GM12878 (cell line): ENCODE results near the gene AKNA. TPM values are rescaled to one million over a fixed set of nuclear protein-coding genes. Genes with fewer than 3 reads are reported as not detected.

ENCODE experiments used
- ATAC-seq: fragments of 200-7000 bp; cut with Tn5 transposase; 3 replicates; pipeline ENCODE4 v1.9.1; 2020; ENCODE audit warnings: mild to moderate bottlenecking, moderate library complexity
- BruUV-seq: library from RNA; stranded (reverse); fragments of 400-500 nt; replicated peaks from 2 replicates; lab custom pipeline; 2021; lab: Mats Ljungman, UMichigan
- CTCF ChIA-PET: fragments of 300-600 bp; sonication (Branson Sonifier 250); formaldehyde crosslinking; extraction: SDS; loops from one replicate; lab custom pipeline; 2021; ENCODE audit warnings: inconsistent platforms; lab: Yijun Ruan, JAX
- POLR2A ChIA-PET: fragments of 350-600 bp; formaldehyde crosslinking; extraction: SDS; loops from one replicate; lab custom pipeline; 2021; ENCODE audit warnings: inconsistent platforms; lab: Charles Lee
- RAD21 ChIA-PET: fragments of 300-600 bp; sonication (Branson Sonifier 250); formaldehyde crosslinking; loops from one replicate; lab custom pipeline; 2023; ENCODE audit warnings: antibody characterized with exemption; ENCODE audit not compliant: unreplicated experiment; lab: Charles Lee
- SMC1A ChIA-PET: fragments of 300-600 bp; sonication (Branson Sonifier 250); formaldehyde crosslinking; loops from one replicate; lab custom pipeline; 2023; ENCODE audit not compliant: unreplicated experiment, uncharacterized antibody; lab: Charles Lee
- DNase-seq: peaks from one replicate; pipeline ENCODE4 v3.0.0-alpha.2; 2011; ENCODE audit warnings: low read depth, low spot score
- FAIRE-seq: peaks from 3 replicates; lab custom pipeline; 2011; peaks lifted over from hg19 to GRCh38; lab: Jason Lieb, UNC
- H2AFZ ChIP-seq: 2 replicates; pipeline ENCODE4 v1.6.0; 2011; ENCODE audit warnings: low read depth, low read length, control low read depth; ENCODE audit not compliant: control insufficient read depth
- H3K27ac ChIP-seq: 2 replicates; pipeline ENCODE4 v1.5.1; 2011; ENCODE audit warnings: control low read depth; ENCODE audit not compliant: control insufficient read depth, insufficient read depth
- H3K27me3 ChIP-seq, 2 experiments: replicated peaks in 1 of 2; 2 replicates each; pipeline versions ENCODE4 v1.6.0 to v1.6.1; 2011; ENCODE audit warnings: low read length in 1 of 2; ENCODE audit not compliant: control insufficient read depth in 2 of 2, insufficient read depth in 2 of 2
- H3K36me3 ChIP-seq, 2 experiments: 2 replicates each; pipeline ENCODE4 v1.5.1; 2011; ENCODE audit warnings: low read length in 1 of 2; ENCODE audit not compliant: control insufficient read depth in 2 of 2, insufficient read depth in 2 of 2
- H3K4me1 ChIP-seq: 2 replicates; pipeline ENCODE4 v1.6.1; 2011; ENCODE audit warnings: mild to moderate bottlenecking, low read length, moderate library complexity, mixed read lengths; ENCODE audit not compliant: control insufficient read depth, insufficient read depth
- H3K4me2 ChIP-seq: 2 replicates; pipeline ENCODE4 v1.6.0; 2011; ENCODE audit warnings: control low read depth; ENCODE audit not compliant: control insufficient read depth, insufficient read depth
- H3K4me3 ChIP-seq: fragments of 200-600 bp; sonication (generic); 2 replicates; pipeline ENCODE4 v1.5.1; 2016
- H3K79me2 ChIP-seq: 2 replicates; pipeline ENCODE4 v1.6.0; 2011; ENCODE audit warnings: low read length; ENCODE audit not compliant: control insufficient read depth, insufficient read depth
- H3K9ac ChIP-seq: 2 replicates; pipeline ENCODE4 v1.8.0; 2011; ENCODE audit warnings: low read length, control low read depth, mixed read lengths; ENCODE audit not compliant: control insufficient read depth, insufficient read depth
- H3K9me3 ChIP-seq: replicated peaks from 3 replicates; pipeline ENCODE4 v1.5.1; 2011; ENCODE audit warnings: mild to moderate bottlenecking, low read length; ENCODE audit not compliant: control insufficient read depth, insufficient read depth
- H4K20me1 ChIP-seq: 2 replicates; pipeline ENCODE4 v1.6.0; 2011; ENCODE audit not compliant: control insufficient read depth, insufficient read depth
- BCL3 ChIP-seq: IDR thresholded peaks from 2 replicates; pipeline ENCODE4 v1.6.1; 2011; ENCODE audit warnings: borderline replicate concordance, low read depth, mild to moderate bottlenecking, moderate library complexity, low read length; ENCODE audit not compliant: insufficient read depth, poor library complexity, severe bottlenecking
- BHLHE40 ChIP-seq, 2 experiments: fragments of 450-650 bp in 1 of 2; IDR thresholded peaks; 2 replicates each; pipeline ENCODE4 v1.6.1; 2011 to 2017; ENCODE audit warnings: low read depth in 2 of 2, borderline replicate concordance in 1 of 2, improper control_type of control experiment in 1 of 2, low read length in 1 of 2, mild to moderate bottlenecking in 1 of 2
- CBX3 ChIP-seq: fragments of 200-600 bp; sonication (generic); IDR thresholded peaks from 2 replicates; pipeline ENCODE4 v1.6.1; 2016; ENCODE audit warnings: low read depth, borderline replicate concordance
- CEBPB ChIP-seq, 2 experiments: fragments of 150-350 bp in 1 of 2; IDR thresholded peaks; 2 replicates each; pipeline ENCODE4 v1.6.1; 2012 to 2014; ENCODE audit warnings: low read depth in 2 of 2, low read length in 2 of 2, borderline replicate concordance in 1 of 2, inconsistent platforms in 1 of 2
- ELK1 ChIP-seq: IDR thresholded peaks from 2 replicates; pipeline ENCODE4 v1.6.1; 2012; ENCODE audit warnings: low read depth, low read length, improper control_type of control experiment
- HDAC2 ChIP-seq: fragments of 200-600 bp; sonication (generic); IDR thresholded peaks from 2 replicates; pipeline ENCODE4 v1.6.1; 2017
- HDGF ChIP-seq: fragments of 450-650 bp; IDR thresholded peaks from 2 replicates; pipeline ENCODE4 v1.6.1; 2016; ENCODE audit warnings: antibody characterized with exemption
- IKZF1 ChIP-seq: fragments of 450-650 bp; conservative IDR thresholded peaks from 2 replicates; pipeline ENCODE4 v1.6.1; 2017; ENCODE audit warnings: antibody characterized with exemption, mild to moderate bottlenecking
- IRF5 ChIP-seq: fragments of 450-650 bp; IDR thresholded peaks from 2 replicates; pipeline ENCODE4 v1.6.1; 2017; ENCODE audit warnings: borderline replicate concordance
- MLLT1 ChIP-seq: fragments of 450-650 bp; IDR thresholded peaks from 2 replicates; pipeline ENCODE4 v1.6.1; 2016; ENCODE audit warnings: mild to moderate bottlenecking
- NR2C1 ChIP-seq: fragments of 450-650 bp; IDR thresholded peaks from 2 replicates; pipeline ENCODE4 v1.6.1; 2017; ENCODE audit warnings: antibody characterized with exemption, mild to moderate bottlenecking, moderate library complexity
- NR2C2 ChIP-seq: IDR thresholded peaks from 2 replicates; pipeline ENCODE4 v1.6.1; 2011; ENCODE audit warnings: borderline replicate concordance, low read depth; ENCODE audit not compliant: control insufficient read depth, insufficient read length
- PAX5 ChIP-seq: IDR thresholded peaks from 2 replicates; pipeline ENCODE4 v1.6.1; 2011; ENCODE audit warnings: low read depth, low read length, borderline replicate concordance
- POU2F2 ChIP-seq: IDR thresholded peaks from 3 replicates; pipeline ENCODE4 v1.6.1; 2011; ENCODE audit warnings: low read depth, mild to moderate bottlenecking, low read length, borderline replicate concordance
- TCF3 ChIP-seq: IDR thresholded peaks from 2 replicates; pipeline ENCODE4 v1.6.1; 2012; ENCODE audit warnings: low read depth, mild to moderate bottlenecking, low read length, borderline replicate concordance; ENCODE audit not compliant: insufficient read depth
- ZSCAN29 ChIP-seq: fragments of 450-650 bp; IDR thresholded peaks from 2 replicates; pipeline ENCODE4 v1.6.1; 2017; ENCODE audit warnings: mild to moderate bottlenecking, moderate library complexity
- WGBS: methylation state at CpG from one replicate; pipeline ENCODE4 v1.1.6; 2016; ENCODE audit warnings: low lambda C conversion rate; ENCODE audit not compliant: insufficient replicate concordance, insufficient coverage; ENCODE audit errors: missing lambda C conversion rate; 5-methylcytosine and 5-hydroxymethylcytosine counted together
- in situ Hi-C: fragments of 300-500 bp; cut with MboI; formaldehyde crosslinking; loops from 9 replicates; pipeline ENCODE4 v1.14.3; 2018; ENCODE audit warnings: mixed read lengths
- intact Hi-C: fragments of 100-400 bp; cut with micrococcal nuclease; formaldehyde crosslinking; loops from one replicate; pipeline ENCODE4 v1.14.2; 2022; ENCODE audit not compliant: unreplicated experiment
- polyA plus RNA-seq, 11 experiments: library from polyadenylated mRNA; depleted of rRNA in 4 of 11; unstranded in 6 of 11; stranded (reverse) in 5 of 11; fragments of >200 nt; fragmentation: Nextera tagmentation in 4 of 11; fragmentation: Illumina TruSeq in 1 of 11; extraction: Ambion mirVana in 4 of 11; extraction: Trizol in 1 of 11; gene quantifications; 1 replicate in 1 of 11; 2 replicates in 10 of 11; pipeline versions ENCODE4 v1.2.1 to v1.2.3, GENCODE V29; 2011 to 2016; ENCODE audit warnings: inconsistent platforms in 2 of 11, missing spikeins in 2 of 11, low read depth in 1 of 11
- total RNA-seq, 4 experiments: library from RNA; depleted of rRNA in 3 of 4; stranded (reverse); fragments of >200 nt in 3 of 4; fragmentation: Illumina TruSeq in 1 of 4; extraction: Trizol in 1 of 4; gene quantifications; 2 replicates each; pipeline versions ENCODE4 v1.2.1 to v1.2.3, GENCODE V29; 2013 to 2021

The AKNA gene
- total and polyA plus RNA-seq, 10 of the 15 experiments (the other 5 are each of a cell fraction or from before 2014, with no cell fraction given) = 1.6 to 132 (median 35.3) TPM

- SMC1A ChIA-PET = interaction anchor here (0.6 to 6.4 kb wide), 15 partner anchors 9 to 256 kb away, joined by 3 to 87 read pairs (median 3); partner anchors contain the start of gene AKNA
- BruUV-seq = TSS peak; percentile 72
- peak; percentile 18 for FAIRE-seq
- RAD21 ChIA-PET = interaction anchor here (0.6 to 8.9 kb wide), 14 partner anchors 9 to 256 kb away, joined by 3 to 136 read pairs (median 4); partner anchors contain the start of gene AKNA
- no peak for ATAC-seq
- peak overlapping the region; percentile 53 for H3K4me2 ChIP-seq
- peaks cover 46% of the 10 kb centered on the region for H3K79me2 ChIP-seq
- no peak overlapping the region for H2AFZ ChIP-seq
- no peaks in the 10 kb centered on the region for H3K27me3 ChIP-seq
- peaks cover 27% of the 10 kb centered on the region for H3K4me1 ChIP-seq
- H3K36me3 ChIP-seq = peaks cover 0 to 5% of the 10 kb centered on the region in 2 experiments; a peak in 2 of 4 replicates
- no peaks in the 10 kb centered on the region for H3K9me3 ChIP-seq
- CTCF ChIA-PET = interaction anchor here (0.7 to 5.5 kb wide), 12 partner anchors 8 to 223 kb away, joined by 3 to 49 read pairs (median 4); partner anchors contain the start of gene AKNA
- POLR2A ChIA-PET = interaction anchor here (0.6 to 4.0 kb wide), 11 partner anchors 11 to 215 kb away, joined by 3 to 127 read pairs (median 4); partner anchors contain the start of genes AKNA and ATP6V1G1
- H4K20me1 ChIP-seq = no peaks in the 10 kb centered on the region
- in situ Hi-C loops = no loop called here
- 5% methylated on average over 14 of the region's 14 CpGs for WGBS
- intact Hi-C loops = loop anchor here (1.0 to 2.0 kb wide), 3 partner anchors 12 to 59 kb away; no protein-coding TSS in a partner anchor
- DNase-seq = no peak
- H3K4me3 ChIP-seq = peak overlapping the region; percentile 95
- peak overlapping the region; percentile 85 for H3K9ac ChIP-seq
- H3K27ac ChIP-seq = peak overlapping the region; percentile 87
- TF ChIP-seq POU2F2 = peak; percentile 36; the same call in 1 of the 3 replicates
- no peak for TF ChIP-seq BHLHE40 (IDR thresholded peaks at IDR 0.05; ENCODE audit: borderline replicate concordance in 1 of 2, low read depth in 2 of 2, low read length in 1 of 2)
- TF ChIP-seq NR2C1 = no peak
- no peak for TF ChIP-seq ZSCAN29
- TF ChIP-seq BCL3 = no peak
- TF ChIP-seq NR2C2 = no peak
- no peak for TF ChIP-seq IRF5
- TF ChIP-seq PAX5 = no peak
- no peak for TF ChIP-seq TCF3
- no peak for TF ChIP-seq CBX3
- no peak for TF ChIP-seq HDGF
- no peak for TF ChIP-seq HDAC2
- TF ChIP-seq IKZF1 = no peak
- no peak for TF ChIP-seq ELK1
- TF ChIP-seq MLLT1 = no peak; the same call in 1 of the 2 replicates
- no peak for TF ChIP-seq CEBPB (IDR thresholded peaks at IDR 0.05; ENCODE audit: borderline replicate concordance in 1 of 2, low read depth in 2 of 2, low read length in 2 of 2)
Measured at GRCh38 chr9:114397219-114397847, 9.6 kb upstream of the AKNA start.
